Measurements from ENCODE around the gene ANKRD18B.
"Not testable (repeated sequence)": the region's sequence is repeated elsewhere in the genome, so short reads cannot be mapped to it uniquely, and the experiment has no call there.

The ANKRD18B gene

GRCh38 chr9:33588876-33589275 lies 64.8 kb downstream of the ANKRD18B start:
- H3K4me3 ChIP-seq (ENCODE audit: low read length); DNase-seq (ENCODE audit: low read depth): not testable (repeated sequence)

DNA sequence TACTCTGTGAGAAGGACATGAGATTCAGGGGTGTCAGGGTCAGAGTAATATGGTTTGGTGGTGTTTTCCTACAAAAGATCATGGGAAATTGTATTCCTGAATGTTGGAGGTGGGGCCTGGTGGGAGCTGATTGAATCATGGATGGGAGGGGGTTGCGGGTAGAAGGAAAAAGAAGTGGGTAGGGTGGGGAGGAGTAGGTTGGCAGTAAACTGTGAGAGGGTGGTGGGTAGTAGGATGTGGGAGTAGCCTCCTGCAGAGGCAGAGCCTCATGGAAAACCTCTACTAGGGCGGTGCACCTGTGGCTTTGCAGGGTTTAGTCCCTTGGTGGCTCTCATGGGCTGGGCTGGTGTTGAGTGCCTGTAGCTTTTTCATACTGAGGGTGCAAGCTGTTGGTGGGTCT lies 66.8 kb downstream of the ANKRD18B start:
- not testable (repeated sequence) for DNase-seq (ENCODE audit: low read depth); H3K4me3 ChIP-seq (ENCODE audit: low read length)

DNA sequence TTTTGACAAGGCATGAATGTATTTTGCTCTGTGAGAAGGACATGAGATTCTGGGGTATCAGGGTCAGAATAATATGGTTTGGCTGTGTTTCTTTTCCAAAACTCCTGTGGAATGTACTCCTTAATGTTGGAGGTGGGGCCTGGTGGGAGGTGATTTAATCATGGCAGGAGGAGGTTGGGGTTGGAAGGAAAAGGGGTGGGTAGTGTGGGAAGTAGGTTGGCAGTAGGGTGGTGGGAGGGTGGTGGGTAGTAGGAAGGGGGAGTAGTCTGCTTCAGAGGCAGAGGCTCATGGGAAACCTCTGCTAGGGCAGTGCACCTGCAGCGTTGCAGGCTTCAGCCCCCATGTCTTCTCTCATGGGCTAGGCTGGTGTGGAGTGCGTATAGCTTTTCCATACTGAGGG lies 72.9 kb downstream of the ANKRD18B start:
- not testable (repeated sequence) for H3K4me3 ChIP-seq (ENCODE audit: low read length); DNase-seq (ENCODE audit: low read depth)

DNA sequence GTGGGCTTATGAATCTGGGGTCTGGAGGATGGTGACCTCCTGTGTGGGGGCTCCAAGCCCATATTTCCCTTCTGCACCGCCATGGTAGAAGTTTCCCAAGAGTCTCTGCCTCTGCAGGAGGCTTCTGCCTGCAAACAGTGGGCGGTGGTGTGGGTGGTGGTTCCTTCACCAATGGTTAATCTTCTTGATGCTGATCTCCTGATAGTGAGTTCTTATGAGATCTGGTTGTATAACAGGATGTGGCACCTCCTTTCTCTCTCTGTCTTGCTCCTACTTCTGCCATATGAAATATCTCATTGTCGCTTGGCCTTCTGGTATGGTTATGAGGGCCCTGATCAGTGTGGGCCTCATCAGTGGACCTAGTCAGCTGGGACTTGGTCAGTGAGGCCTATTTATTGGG lies 73.3 kb downstream of the ANKRD18B start:
- not testable (repeated sequence) for DNase-seq (ENCODE audit: low read depth); H3K4me3 ChIP-seq (ENCODE audit: low read length)

DNA sequence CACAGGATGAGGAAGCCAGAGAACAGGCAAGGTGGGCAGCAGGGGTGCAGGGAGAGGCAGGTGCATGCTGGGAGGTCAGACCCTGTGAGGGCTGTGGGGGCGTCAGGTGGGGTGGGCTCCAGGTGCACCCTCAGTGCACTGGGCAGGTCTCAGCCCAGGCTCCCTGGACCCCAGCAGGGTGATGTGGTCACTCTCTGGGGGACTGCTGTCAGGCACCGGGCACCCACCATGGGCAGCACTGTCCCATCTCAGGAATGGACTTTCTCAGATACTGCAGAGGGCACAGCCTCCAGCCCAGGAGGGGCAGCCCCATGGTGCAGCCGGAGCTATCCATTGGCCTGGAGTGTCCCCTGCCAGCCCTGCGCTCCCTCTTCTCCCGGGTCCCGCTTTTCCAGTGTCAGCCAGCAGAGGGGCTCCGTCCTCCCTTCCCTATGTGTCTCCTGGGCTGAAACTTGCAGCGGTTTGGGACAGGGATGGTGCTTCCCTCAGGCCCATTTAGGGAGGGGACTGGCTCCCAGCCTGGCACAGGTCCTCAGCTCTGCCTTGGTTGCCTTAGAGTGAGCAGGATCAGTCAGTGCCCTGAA lies 74.8 kb downstream of the ANKRD18B start:
- not testable (repeated sequence) for H3K4me3 ChIP-seq (ENCODE audit: low read length)

GRCh38 chr9:33600911-33601310 lies 76.9 kb downstream of the ANKRD18B start:
- DNase-seq (ENCODE audit: low read depth); H3K4me3 ChIP-seq (ENCODE audit: low read length): not testable (repeated sequence)

More for the DNA sequence above, 74.8 kb downstream of the ANKRD18B start:
- DNase-seq (ENCODE audit: low read depth), result not testable (repeated sequence)

DNA sequence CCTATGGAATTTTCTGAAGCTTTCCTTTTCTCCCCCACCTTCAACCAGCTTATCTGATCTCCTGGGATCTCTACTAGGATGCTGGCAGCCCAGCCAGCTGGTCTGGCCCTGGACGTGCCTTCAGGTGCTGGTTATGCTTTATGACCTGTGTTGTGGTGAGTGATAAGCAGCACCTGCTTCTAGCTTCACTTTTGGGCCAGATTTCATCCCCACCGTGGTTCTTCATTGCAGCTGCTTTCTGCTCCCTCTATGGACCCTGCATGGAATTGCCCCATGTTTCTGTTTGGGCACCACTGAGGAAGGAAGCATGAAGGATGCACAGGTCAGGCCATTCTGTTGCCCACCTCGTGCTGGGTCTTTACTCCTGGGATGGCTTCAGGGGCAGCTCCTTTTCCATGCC lies 80.2 kb downstream of the ANKRD18B start:
- DNase-seq (ENCODE audit: low read depth), result peak; percentile 2
- not testable (repeated sequence) for H3K4me3 ChIP-seq (ENCODE audit: low read length)
- TF ChIP-seq, protein P1, sequence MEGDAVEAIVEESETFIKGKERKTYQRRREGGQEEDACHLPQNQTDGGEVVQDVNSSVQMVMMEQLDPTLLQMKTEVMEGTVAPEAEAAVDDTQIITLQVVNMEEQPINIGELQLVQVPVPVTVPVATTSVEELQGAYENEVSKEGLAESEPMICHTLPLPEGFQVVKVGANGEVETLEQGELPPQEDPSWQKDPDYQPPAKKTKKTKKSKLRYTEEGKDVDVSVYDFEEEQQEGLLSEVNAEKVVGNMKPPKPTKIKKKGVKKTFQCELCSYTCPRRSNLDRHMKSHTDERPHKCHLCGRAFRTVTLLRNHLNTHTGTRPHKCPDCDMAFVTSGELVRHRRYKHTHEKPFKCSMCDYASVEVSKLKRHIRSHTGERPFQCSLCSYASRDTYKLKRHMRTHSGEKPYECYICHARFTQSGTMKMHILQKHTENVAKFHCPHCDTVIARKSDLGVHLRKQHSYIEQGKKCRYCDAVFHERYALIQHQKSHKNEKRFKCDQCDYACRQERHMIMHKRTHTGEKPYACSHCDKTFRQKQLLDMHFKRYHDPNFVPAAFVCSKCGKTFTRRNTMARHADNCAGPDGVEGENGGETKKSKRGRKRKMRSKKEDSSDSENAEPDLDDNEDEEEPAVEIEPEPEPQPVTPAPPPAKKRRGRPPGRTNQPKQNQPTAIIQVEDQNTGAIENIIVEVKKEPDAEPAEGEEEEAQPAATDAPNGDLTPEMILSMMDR (conservative IDR thresholded peaks at IDR 0.05; ENCODE audit: low read length), result peak; percentile 43

- not testable (repeated sequence) for H3K4me3 ChIP-seq (ENCODE audit: low read length); DNase-seq (ENCODE audit: low read depth)
Observed at GRCh38 chr9:33604936-33605335, 80.9 kb downstream of the ANKRD18B start.

GRCh38 chr9:33611358-33611757 lies 87.3 kb downstream of the ANKRD18B start:
- TF ChIP-seq, protein P1 (conservative IDR thresholded peaks at IDR 0.05; ENCODE audit: low read length), result no peak

DNA sequence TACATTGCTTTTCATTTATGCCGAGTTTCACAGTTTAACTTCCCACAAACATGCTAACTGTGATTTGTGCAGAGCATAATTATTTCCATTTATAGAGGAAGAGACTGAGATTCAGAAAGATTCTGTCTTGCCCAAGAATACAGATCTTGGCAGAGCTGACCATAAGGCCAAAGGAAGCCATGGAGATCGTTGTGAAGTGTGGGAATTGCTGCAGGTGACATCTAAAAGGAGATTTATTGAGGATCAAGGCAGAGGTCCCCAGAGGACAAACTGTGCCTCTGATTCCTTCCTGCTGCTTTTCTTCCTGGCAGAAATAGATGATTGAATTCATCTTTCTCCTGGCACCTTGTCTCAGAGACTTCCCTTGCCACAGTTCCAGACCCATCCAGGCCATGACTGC lies 88.4 kb downstream of the ANKRD18B start:
- not testable (repeated sequence) for DNase-seq (ENCODE audit: low read depth); H3K4me3 ChIP-seq (ENCODE audit: low read length)

More at GRCh38 chr9:33611358-33611757, 87.3 kb downstream of the ANKRD18B start:
- no peak for DNase-seq (ENCODE audit: low read depth)
- H3K4me3 ChIP-seq (ENCODE audit: low read length), result no peak overlapping the region

GRCh38 chr9:33614001-33614687 lies 90.1 kb downstream of the ANKRD18B start:
- DNase-seq (ENCODE audit: low read depth), result no peak
- no peak overlapping the region for H3K4me3 ChIP-seq (ENCODE audit: low read length)
- TF ChIP-seq, protein P1 (conservative IDR thresholded peaks at IDR 0.05; ENCODE audit: low read length), result no peak

GRCh38 chr9:33618370-33618769 lies 94.3 kb downstream of the ANKRD18B start:
- DNase-seq (ENCODE audit: low read depth); H3K4me3 ChIP-seq (ENCODE audit: low read length): not testable (repeated sequence)
